OCI-LY1 (cell line): ENCODE measurements around the gene UBQLNL.

Source experiments
- H2AFZ ChIP-seq: fragments of 200-600 bp; sonication (generic), shearing (Covaris generic); 2 replicates; pipeline ENCODE4 v1.6.0; 2014; ENCODE audit warnings: antibody characterized with exemption, mild to moderate bottlenecking, low read length
- H3F3A ChIP-seq: fragments of 200-600 bp; sonication (generic), shearing (Covaris generic); 2 replicates; pipeline ENCODE4 v1.6.0; 2014; ENCODE audit warnings: mild to moderate bottlenecking, antibody characterized with exemption, low read length, moderate library complexity; ENCODE audit not compliant: insufficient read depth
- H3K27ac ChIP-seq: fragments of 200-600 bp; sonication (generic); 2 replicates; pipeline ENCODE4 v1.5.1; 2014; ENCODE audit warnings: low read length, mixed run types, mild to moderate bottlenecking, low read depth; ENCODE audit not compliant: poor library complexity, severe bottlenecking
- H3K27me3 ChIP-seq: fragments of 200-600 bp; sonication (generic); 2 replicates; pipeline ENCODE4 v1.6.0; 2014; ENCODE audit warnings: antibody characterized with exemption, mild to moderate bottlenecking, low read length, moderate library complexity; ENCODE audit not compliant: insufficient read depth
- H3K36me3 ChIP-seq: fragments of 200-600 bp; sonication (generic); 2 replicates; pipeline ENCODE4 v1.6.1; 2014; ENCODE audit warnings: mild to moderate bottlenecking, antibody characterized with exemption, low read length, moderate library complexity, mixed read lengths; ENCODE audit not compliant: insufficient read depth
- H3K4me1 ChIP-seq: fragments of 200-600 bp; sonication (generic); 2 replicates; pipeline ENCODE4 v1.5.1; 2014; ENCODE audit warnings: mild to moderate bottlenecking, low read length, moderate library complexity; ENCODE audit not compliant: insufficient read depth, severe bottlenecking
- H3K4me2 ChIP-seq: fragments of 200-600 bp; sonication (generic), shearing (Covaris generic); 2 replicates; pipeline ENCODE4 v1.6.1; 2014; ENCODE audit warnings: low read length
- H3K4me3 ChIP-seq: fragments of 200-600 bp; sonication (generic); 2 replicates; pipeline ENCODE4 v1.5.1; 2014; ENCODE audit warnings: low read length, low read depth, mild to moderate bottlenecking, mixed read lengths; ENCODE audit not compliant: poor library complexity, severe bottlenecking
- H3K79me2 ChIP-seq: fragments of 200-600 bp; shearing (Covaris generic); 2 replicates; pipeline ENCODE4 v1.6.1; 2016; ENCODE audit warnings: mixed run types, low read length, mixed read lengths; ENCODE audit not compliant: insufficient read depth
- H3K9ac ChIP-seq: fragments of 200-600 bp; sonication (generic), shearing (Covaris generic); 2 replicates; pipeline ENCODE4 v1.6.1; 2014; ENCODE audit warnings: mild to moderate bottlenecking, low read length, mixed read lengths
- H3K9me2 ChIP-seq: fragments of 200-600 bp; sonication (generic), shearing (Covaris generic); 2 replicates; pipeline ENCODE4 v1.6.1; 2014; ENCODE audit warnings: low read depth, mild to moderate bottlenecking, low read length, mixed read lengths
- H3K9me3 ChIP-seq: fragments of 200-600 bp; shearing (Covaris generic); 2 replicates; pipeline ENCODE4 v1.6.1; 2014; ENCODE audit warnings: low read length, mixed read lengths
- H4K20me1 ChIP-seq: fragments of 200-600 bp; sonication (generic), shearing (Covaris generic); 2 replicates; pipeline ENCODE4 v1.6.0; 2016; ENCODE audit warnings: mild to moderate bottlenecking, low read length; ENCODE audit not compliant: insufficient read depth
- EZH2 ChIP-seq: fragments of 200-600 bp; sonication (generic), shearing (Covaris generic); IDR thresholded peaks from 2 replicates; pipeline ENCODE4 v1.8.0; 2017; ENCODE audit warnings: borderline replicate concordance, mixed run types, mild to moderate bottlenecking, antibody characterized with exemption, low read length, moderate library complexity, mixed read lengths
- TF ChIP-seq, protein P1 (sequence below): fragments of 200-600 bp; sonication (generic), shearing (Covaris generic); IDR thresholded peaks from 2 replicates; pipeline ENCODE4 v1.5.1; 2017; ENCODE audit warnings: mild to moderate bottlenecking, antibody characterized with exemption, low read length, moderate library complexity, mixed read lengths

Gene UBQLNL

GRCh38 chr11:5514841-5515240, 1.7 kb downstream of the UBQLNL start:
- H3K9me3 ChIP-seq, result no peaks in the 10 kb centered on the region
- no peak overlapping the region for H3K4me3 ChIP-seq
- no peaks in the 10 kb centered on the region for H4K20me1 ChIP-seq
- no peak for TF ChIP-seq EZH2
- TF ChIP-seq, protein P1, sequence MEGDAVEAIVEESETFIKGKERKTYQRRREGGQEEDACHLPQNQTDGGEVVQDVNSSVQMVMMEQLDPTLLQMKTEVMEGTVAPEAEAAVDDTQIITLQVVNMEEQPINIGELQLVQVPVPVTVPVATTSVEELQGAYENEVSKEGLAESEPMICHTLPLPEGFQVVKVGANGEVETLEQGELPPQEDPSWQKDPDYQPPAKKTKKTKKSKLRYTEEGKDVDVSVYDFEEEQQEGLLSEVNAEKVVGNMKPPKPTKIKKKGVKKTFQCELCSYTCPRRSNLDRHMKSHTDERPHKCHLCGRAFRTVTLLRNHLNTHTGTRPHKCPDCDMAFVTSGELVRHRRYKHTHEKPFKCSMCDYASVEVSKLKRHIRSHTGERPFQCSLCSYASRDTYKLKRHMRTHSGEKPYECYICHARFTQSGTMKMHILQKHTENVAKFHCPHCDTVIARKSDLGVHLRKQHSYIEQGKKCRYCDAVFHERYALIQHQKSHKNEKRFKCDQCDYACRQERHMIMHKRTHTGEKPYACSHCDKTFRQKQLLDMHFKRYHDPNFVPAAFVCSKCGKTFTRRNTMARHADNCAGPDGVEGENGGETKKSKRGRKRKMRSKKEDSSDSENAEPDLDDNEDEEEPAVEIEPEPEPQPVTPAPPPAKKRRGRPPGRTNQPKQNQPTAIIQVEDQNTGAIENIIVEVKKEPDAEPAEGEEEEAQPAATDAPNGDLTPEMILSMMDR, result no peak
- no peaks in the 10 kb centered on the region for H3K9me2 ChIP-seq
- H3K4me1 ChIP-seq, result no peaks in the 10 kb centered on the region
- no peak overlapping the region for H3K4me2 ChIP-seq
- H3F3A ChIP-seq, result no peaks in the 10 kb centered on the region
- no peaks in the 10 kb centered on the region for H3K79me2 ChIP-seq
- no peak overlapping the region for H2AFZ ChIP-seq
- no peak overlapping the region for H3K27ac ChIP-seq
- no peaks in the 10 kb centered on the region for H3K36me3 ChIP-seq
- no peaks in the 10 kb centered on the region; the same call in 1 of the 2 replicates for H3K27me3 ChIP-seq
- no peak overlapping the region for H3K9ac ChIP-seq

DNA sequence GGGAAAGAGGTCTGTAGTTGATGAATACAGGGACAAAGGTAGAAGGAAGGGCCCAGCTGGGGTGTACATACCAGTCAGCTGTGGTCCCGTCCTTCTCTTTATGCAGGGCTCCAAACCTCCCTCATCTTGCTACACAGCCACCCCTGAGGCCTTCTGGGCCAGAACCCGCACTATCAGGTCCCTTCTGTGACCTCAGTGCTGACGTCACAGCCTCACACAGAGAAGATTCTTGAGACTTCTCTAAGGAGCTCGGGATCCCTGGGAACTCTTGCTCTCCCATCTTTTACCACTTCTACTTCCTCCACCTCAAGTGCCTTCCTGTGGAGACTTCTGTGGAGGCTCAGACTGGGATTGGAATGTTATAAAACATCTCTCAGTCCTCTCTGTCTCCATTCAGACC, 6.7 kb downstream of the UBQLNL start, which contains the start of gene UBQLN3:
Gene UBQLN3, minus strand, starts transcription at position 155 of the 400 bp plus-strand sequence. CDS start 399 bp downstream, outside the sequence.
- Histone ChIP-seq H3K36me3 (no peaks in the 10 kb centered on the region), H3F3A (no peaks in the 10 kb centered on the region), H3K27ac (no peak within 1 kb of the TSS), H3K79me2 (no peaks in the 10 kb centered on the region), H3K27me3 (no peaks in the 10 kb centered on the region; the same call in 1 of the 2 replicates), H3K9me2 (no peaks in the 10 kb centered on the region), H2AFZ (no peak within 1 kb of the TSS), H3K9ac (no peak within 1 kb of the TSS), H3K4me3 (no peak within 1 kb of the TSS), H3K9me3 (no peaks in the 10 kb centered on the region), H4K20me1 (no peaks in the 10 kb centered on the region), H3K4me1 (no peaks in the 10 kb centered on the region), H3K4me2 (no peak within 1 kb of the TSS)
- no peak for TF ChIP-seq EZH2
- TF ChIP-seq, protein P1, result no peak

GRCh38 chr11:5508605-5509004, 7.9 kb downstream of the UBQLNL start:
- Histone ChIP-seq H3K36me3 (no peaks in the 10 kb centered on the region), H3K4me3 (no peak overlapping the region), H3K4me2 (no peak overlapping the region), H4K20me1 (no peaks in the 10 kb centered on the region), H3K9me3 (no peaks in the 10 kb centered on the region), H2AFZ (no peak overlapping the region), H3K79me2 (no peaks in the 10 kb centered on the region), H3K9ac (no peak overlapping the region), H3K27me3 (no peaks in the 10 kb centered on the region; the same call in 1 of the 2 replicates), H3K9me2 (no peaks in the 10 kb centered on the region), H3F3A (no peaks in the 10 kb centered on the region), H3K4me1 (no peaks in the 10 kb centered on the region), H3K27ac (no peak overlapping the region)
- TF ChIP-seq, protein P1, result no peak
- no peak for TF ChIP-seq EZH2
